ENCODE data around the gene CADPS.

DNA sequence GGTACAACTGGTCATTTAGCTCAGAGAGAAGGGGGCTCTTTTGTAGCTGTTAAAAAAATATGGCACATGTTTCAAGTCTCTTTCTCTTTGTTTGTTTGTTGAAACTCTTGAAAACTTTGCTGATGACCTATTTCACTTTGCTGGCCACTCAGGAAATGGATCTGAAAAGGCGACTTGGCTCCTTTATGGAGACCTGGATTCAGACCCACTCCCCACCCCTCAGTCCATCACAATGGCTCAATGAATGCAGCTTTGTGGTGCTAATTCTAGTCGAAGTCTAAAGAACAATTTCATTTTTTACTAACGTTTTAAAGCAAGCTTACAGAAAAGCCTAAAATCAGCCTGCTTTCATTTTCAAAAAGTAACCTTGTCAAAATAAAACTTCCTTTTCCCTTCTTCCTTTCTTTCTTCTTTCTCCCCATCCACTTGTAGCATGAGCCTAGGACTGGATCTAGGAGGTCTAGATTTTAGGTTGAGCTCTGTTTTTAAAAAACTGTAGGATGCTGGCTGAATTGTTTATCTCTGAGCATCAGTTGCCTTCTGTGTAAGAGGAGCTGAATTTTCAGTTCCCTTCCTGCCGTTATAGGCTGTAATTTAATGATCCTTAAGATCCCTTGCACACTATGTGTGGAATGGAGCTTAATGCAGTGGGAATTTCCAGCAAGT is 336.4 kb downstream of the CADPS start:
- TF ChIP-seq, protein P1, sequence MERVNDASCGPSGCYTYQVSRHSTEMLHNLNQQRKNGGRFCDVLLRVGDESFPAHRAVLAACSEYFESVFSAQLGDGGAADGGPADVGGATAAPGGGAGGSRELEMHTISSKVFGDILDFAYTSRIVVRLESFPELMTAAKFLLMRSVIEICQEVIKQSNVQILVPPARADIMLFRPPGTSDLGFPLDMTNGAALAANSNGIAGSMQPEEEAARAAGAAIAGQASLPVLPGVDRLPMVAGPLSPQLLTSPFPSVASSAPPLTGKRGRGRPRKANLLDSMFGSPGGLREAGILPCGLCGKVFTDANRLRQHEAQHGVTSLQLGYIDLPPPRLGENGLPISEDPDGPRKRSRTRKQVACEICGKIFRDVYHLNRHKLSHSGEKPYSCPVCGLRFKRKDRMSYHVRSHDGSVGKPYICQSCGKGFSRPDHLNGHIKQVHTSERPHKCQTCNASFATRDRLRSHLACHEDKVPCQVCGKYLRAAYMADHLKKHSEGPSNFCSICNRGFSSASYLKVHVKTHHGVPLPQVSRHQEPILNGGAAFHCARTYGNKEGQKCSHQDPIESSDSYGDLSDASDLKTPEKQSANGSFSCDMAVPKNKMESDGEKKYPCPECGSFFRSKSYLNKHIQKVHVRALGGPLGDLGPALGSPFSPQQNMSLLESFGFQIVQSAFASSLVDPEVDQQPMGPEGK (CRISPR knock-in tag; IDR thresholded peaks at IDR 0.05; ENCODE audit: borderline replicate concordance): no peak
- TF ChIP-seq ZFP3 (CRISPR knock-in tag; IDR thresholded peaks at IDR 0.05): no peak
- TF ChIP-seq, protein P2, sequence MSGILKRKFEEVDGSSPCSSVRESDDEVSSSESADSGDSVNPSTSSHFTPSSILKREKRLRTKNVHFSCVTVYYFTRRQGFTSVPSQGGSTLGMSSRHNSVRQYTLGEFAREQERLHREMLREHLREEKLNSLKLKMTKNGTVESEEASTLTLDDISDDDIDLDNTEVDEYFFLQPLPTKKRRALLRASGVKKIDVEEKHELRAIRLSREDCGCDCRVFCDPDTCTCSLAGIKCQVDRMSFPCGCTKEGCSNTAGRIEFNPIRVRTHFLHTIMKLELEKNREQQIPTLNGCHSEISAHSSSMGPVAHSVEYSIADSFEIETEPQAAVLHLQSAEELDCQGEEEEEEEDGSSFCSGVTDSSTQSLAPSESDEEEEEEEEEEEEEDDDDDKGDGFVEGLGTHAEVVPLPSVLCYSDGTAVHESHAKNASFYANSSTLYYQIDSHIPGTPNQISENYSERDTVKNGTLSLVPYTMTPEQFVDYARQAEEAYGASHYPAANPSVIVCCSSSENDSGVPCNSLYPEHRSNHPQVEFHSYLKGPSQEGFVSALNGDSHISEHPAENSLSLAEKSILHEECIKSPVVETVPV (CRISPR knock-in tag; IDR thresholded peaks at IDR 0.05): no peak
- TF ChIP-seq PPARA (CRISPR knock-in tag; IDR thresholded peaks at IDR 0.05; ENCODE audit: borderline replicate concordance): no peak
- TF ChIP-seq ARNTL (CRISPR knock-in tag; IDR thresholded peaks at IDR 0.05; ENCODE audit: borderline replicate concordance, low read depth): no peak
- TF ChIP-seq, protein P3, sequence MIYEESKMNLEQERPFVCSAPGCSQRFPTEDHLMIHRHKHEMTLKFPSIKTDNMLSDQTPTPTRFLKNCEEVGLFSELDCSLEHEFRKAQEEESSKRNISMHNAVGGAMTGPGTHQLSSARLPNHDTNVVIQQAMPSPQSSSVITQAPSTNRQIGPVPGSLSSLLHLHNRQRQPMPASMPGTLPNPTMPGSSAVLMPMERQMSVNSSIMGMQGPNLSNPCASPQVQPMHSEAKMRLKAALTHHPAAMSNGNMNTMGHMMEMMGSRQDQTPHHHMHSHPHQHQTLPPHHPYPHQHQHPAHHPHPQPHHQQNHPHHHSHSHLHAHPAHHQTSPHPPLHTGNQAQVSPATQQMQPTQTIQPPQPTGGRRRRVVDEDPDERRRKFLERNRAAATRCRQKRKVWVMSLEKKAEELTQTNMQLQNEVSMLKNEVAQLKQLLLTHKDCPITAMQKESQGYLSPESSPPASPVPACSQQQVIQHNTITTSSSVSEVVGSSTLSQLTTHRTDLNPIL (CRISPR knock-in tag; IDR thresholded peaks at IDR 0.05; ENCODE audit: low read depth): no peak
- no peak for TF ChIP-seq ISL1 (CRISPR knock-in tag; IDR thresholded peaks at IDR 0.05)
- TF ChIP-seq OSR1 (CRISPR knock-in tag; IDR thresholded peaks at IDR 0.05): no peak
- no peak for TF ChIP-seq ESRRG (CRISPR knock-in tag; IDR thresholded peaks at IDR 0.05)
- no peak for TF ChIP-seq CSDC2 (CRISPR knock-in tag; IDR thresholded peaks at IDR 0.05)
